ENCODE data around the gene RERE. TPM values are rescaled to one million over a fixed set of nuclear protein-coding genes. Genes with fewer than 3 reads are reported as not detected.

RERE gene
- polyA plus RNA-seq, 1 of the 3 experiments (the other 2 are of a cell fraction): 8.1 TPM

- H3K79me2 ChIP-seq (ENCODE audit: insufficient read depth): peaks cover 85% of the 10 kb centered on the region
- POLR2A ChIA-PET: no interaction called here
These were observed 129.9 kb downstream of the RERE start for GRCh38 chr1:8687538-8687937.

GRCh38 chr1:8687039-8687438 lies 130.4 kb downstream of the RERE start:
- ChIA-PET POLR2A (no interaction called here), CTCF (interaction anchor here (0.8 to 2.1 kb wide), 3 partner anchors 13 to 39 kb away, joined by 3 to 9 read pairs (median 4); no protein-coding TSS in a partner anchor)
- H3F3A ChIP-seq (replicated peaks; ENCODE audit: insufficient read depth): no peaks in the 10 kb centered on the region
- TF ChIP-seq JUND (IDR thresholded peaks at IDR 0.05) (no peak), CHD2 (IDR thresholded peaks at IDR 0.05; ENCODE audit: low read length, partially characterized antibody) (no peak), ELF1 (IDR thresholded peaks at IDR 0.05) (no peak), YY1 (IDR thresholded peaks at IDR 0.05; ENCODE audit: low read depth) (no peak), GATA2 (CRISPR knock-in tag; IDR thresholded peaks at IDR 0.05) (no peak), SMC3 (IDR thresholded peaks at IDR 0.05; ENCODE audit: low read depth, low read length) (no peak), RCOR1 (IDR thresholded peaks at IDR 0.05; ENCODE audit: low read length) (no peak), MEF2A (IDR thresholded peaks at IDR 0.05; ENCODE audit: borderline replicate concordance, low read depth) (no peak), NFIC (IDR thresholded peaks at IDR 0.05; ENCODE audit: borderline replicate concordance) (no peak), USF1 (IDR thresholded peaks at IDR 0.05; ENCODE audit: borderline replicate concordance, low read depth) (no peak), RAD21 (IDR thresholded peaks at IDR 0.05; ENCODE audit: low read length) (no peak), TCF12 (IDR thresholded peaks at IDR 0.05) (no peak), EP300 (IDR thresholded peaks at IDR 0.05; ENCODE audit: borderline replicate concordance in 1 of 2, low read depth in 1 of 2, low read length in 1 of 2) (no peak), RXRA (IDR thresholded peaks at IDR 0.05; ENCODE audit: borderline replicate concordance, low read depth) (no peak), FOXM1 (IDR thresholded peaks at IDR 0.05; ENCODE audit: low read depth) (no peak)
- TF ChIP-seq, protein P1, sequence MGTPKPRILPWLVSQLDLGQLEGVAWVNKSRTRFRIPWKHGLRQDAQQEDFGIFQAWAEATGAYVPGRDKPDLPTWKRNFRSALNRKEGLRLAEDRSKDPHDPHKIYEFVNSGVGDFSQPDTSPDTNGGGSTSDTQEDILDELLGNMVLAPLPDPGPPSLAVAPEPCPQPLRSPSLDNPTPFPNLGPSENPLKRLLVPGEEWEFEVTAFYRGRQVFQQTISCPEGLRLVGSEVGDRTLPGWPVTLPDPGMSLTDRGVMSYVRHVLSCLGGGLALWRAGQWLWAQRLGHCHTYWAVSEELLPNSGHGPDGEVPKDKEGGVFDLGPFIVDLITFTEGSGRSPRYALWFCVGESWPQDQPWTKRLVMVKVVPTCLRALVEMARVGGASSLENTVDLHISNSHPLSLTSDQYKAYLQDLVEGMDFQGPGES (IDR thresholded peaks at IDR 0.05; ENCODE audit: low read depth, low read length): no peak
- TF ChIP-seq, protein P2, sequence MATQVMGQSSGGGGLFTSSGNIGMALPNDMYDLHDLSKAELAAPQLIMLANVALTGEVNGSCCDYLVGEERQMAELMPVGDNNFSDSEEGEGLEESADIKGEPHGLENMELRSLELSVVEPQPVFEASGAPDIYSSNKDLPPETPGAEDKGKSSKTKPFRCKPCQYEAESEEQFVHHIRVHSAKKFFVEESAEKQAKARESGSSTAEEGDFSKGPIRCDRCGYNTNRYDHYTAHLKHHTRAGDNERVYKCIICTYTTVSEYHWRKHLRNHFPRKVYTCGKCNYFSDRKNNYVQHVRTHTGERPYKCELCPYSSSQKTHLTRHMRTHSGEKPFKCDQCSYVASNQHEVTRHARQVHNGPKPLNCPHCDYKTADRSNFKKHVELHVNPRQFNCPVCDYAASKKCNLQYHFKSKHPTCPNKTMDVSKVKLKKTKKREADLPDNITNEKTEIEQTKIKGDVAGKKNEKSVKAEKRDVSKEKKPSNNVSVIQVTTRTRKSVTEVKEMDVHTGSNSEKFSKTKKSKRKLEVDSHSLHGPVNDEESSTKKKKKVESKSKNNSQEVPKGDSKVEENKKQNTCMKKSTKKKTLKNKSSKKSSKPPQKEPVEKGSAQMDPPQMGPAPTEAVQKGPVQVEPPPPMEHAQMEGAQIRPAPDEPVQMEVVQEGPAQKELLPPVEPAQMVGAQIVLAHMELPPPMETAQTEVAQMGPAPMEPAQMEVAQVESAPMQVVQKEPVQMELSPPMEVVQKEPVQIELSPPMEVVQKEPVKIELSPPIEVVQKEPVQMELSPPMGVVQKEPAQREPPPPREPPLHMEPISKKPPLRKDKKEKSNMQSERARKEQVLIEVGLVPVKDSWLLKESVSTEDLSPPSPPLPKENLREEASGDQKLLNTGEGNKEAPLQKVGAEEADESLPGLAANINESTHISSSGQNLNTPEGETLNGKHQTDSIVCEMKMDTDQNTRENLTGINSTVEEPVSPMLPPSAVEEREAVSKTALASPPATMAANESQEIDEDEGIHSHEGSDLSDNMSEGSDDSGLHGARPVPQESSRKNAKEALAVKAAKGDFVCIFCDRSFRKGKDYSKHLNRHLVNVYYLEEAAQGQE (IDR thresholded peaks at IDR 0.05; ENCODE audit: low read depth, low read length): no peak
- no peaks in the 10 kb centered on the region for H3K9me3 ChIP-seq
- H3K4me1 ChIP-seq (ENCODE audit: control insufficient read depth in 1 of 2, insufficient read depth in 2 of 2, low read depth in 1 of 2, low read length in 1 of 2): peaks cover 2 to 9% of the 10 kb centered on the region in 2 experiments; a peak in 2 of 4 replicates
- no peaks in the 10 kb centered on the region for H3K9me2 ChIP-seq
- no peak for DNase-seq
- peaks cover 83% of the 10 kb centered on the region for H3K79me2 ChIP-seq (ENCODE audit: insufficient read depth)
- H3K4me3 ChIP-seq (ENCODE audit: low read depth in 2 of 2, low read length in 1 of 2): no peak overlapping the region
- H3K9ac ChIP-seq: no peak overlapping the region
- H4K20me1 ChIP-seq (ENCODE audit: insufficient read depth): peaks cover 26% of the 10 kb centered on the region; the same call in 1 of the 2 replicates
- no peak overlapping the region for H2AFZ ChIP-seq (ENCODE audit: low read depth)
- no peaks in the 10 kb centered on the region for H3K36me3 ChIP-seq (replicated peaks in 1 of 2; ENCODE audit: control insufficient read depth in 1 of 2, insufficient read depth in 2 of 2, low read length in 1 of 2)
- H3K27me3 ChIP-seq (ENCODE audit: insufficient read depth): no peaks in the 10 kb centered on the region
- no peak overlapping the region; a peak in 1 of 4 replicates for H3K27ac ChIP-seq (ENCODE audit: low read depth in 2 of 2, low read length in 1 of 2)
- WGBS (ENCODE audit: low lambda C conversion rate): 89% methylated on average over 4 of the region's 4 CpGs
- no peak overlapping the region for H3K4me2 ChIP-seq

More at GRCh38 chr1:8687538-8687937, 129.9 kb downstream of the RERE start:
- no peaks in the 10 kb centered on the region for H3K9me3 ChIP-seq
- no peaks in the 10 kb centered on the region for H3F3A ChIP-seq (replicated peaks; ENCODE audit: insufficient read depth)
- H3K4me1 ChIP-seq (ENCODE audit: control insufficient read depth in 1 of 2, insufficient read depth in 2 of 2, low read depth in 1 of 2, low read length in 1 of 2): peaks cover 2 to 9% of the 10 kb centered on the region in 2 experiments; a peak in 2 of 4 replicates
- WGBS (ENCODE audit: low lambda C conversion rate): 94% methylated on average over 2 of the region's 2 CpGs
- no peaks in the 10 kb centered on the region for H3K27me3 ChIP-seq (ENCODE audit: insufficient read depth)
- peaks cover 21% of the 10 kb centered on the region; the same call in 1 of the 2 replicates for H4K20me1 ChIP-seq (ENCODE audit: insufficient read depth)
- H3K27ac ChIP-seq (ENCODE audit: low read depth in 2 of 2, low read length in 1 of 2): no peak overlapping the region
- no peak overlapping the region for H3K4me3 ChIP-seq (ENCODE audit: low read depth in 2 of 2, low read length in 1 of 2)
- TF ChIP-seq CHD2 (IDR thresholded peaks at IDR 0.05; ENCODE audit: low read length, partially characterized antibody): no peak
- no peak for TF ChIP-seq GABPA (IDR thresholded peaks at IDR 0.05; ENCODE audit: low read depth)
- no peak for TF ChIP-seq MEF2A (IDR thresholded peaks at IDR 0.05; ENCODE audit: borderline replicate concordance, low read depth)
- no peaks in the 10 kb centered on the region for H3K36me3 ChIP-seq (replicated peaks in 1 of 2; ENCODE audit: control insufficient read depth in 1 of 2, insufficient read depth in 2 of 2, low read length in 1 of 2)
- no peak for DNase-seq
- H3K4me2 ChIP-seq: no peak overlapping the region
- no peaks in the 10 kb centered on the region for H3K9me2 ChIP-seq
- H2AFZ ChIP-seq (ENCODE audit: low read depth): no peak overlapping the region
- H3K9ac ChIP-seq: no peak overlapping the region
- CTCF ChIA-PET: interaction anchor here (0.8 to 2.1 kb wide), 3 partner anchors 13 to 38 kb away, joined by 3 to 9 read pairs (median 4); no protein-coding TSS in a partner anchor

All from SK-N-SH (cell line).